ENCODE data around the gene SORBS1.

DNA sequence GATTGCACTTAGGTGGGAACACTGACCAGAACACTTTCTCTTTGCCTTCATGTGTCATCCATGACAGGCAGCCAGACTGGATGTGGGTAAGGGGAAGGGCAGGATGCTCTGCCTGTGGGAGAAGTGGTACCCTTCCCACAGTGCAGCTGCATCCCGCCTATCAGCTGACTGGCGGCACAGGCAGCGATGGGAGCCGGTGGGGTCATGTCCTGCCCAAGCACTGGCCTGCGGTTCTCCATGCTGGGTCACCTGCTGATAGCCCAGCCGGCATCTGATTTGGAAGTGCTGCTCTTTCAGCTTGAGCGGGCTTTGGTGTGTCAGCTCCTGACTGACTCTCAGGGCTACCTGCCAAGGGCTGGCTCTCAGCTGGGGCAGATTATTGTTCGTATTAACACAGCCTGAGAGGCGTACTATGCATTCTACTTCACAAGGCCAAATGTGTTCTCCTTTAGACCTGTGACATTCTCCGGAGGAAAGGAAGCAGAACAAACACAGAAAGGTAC lies 165.2 kb downstream of the SORBS1 start:
- no peak for TF ChIP-seq EZH2 (IDR thresholded peaks at IDR 0.05; ENCODE audit: insufficient read depth, poor library complexity, severe bottlenecking)
- TF ChIP-seq EZH2phosphoT487 (IDR thresholded peaks at IDR 0.05; ENCODE audit: insufficient read depth, low read depth), result no peak

Measured in GM23248 (cell line).